SHP77 treated with DMSO at 0.1 percent for 48 hours (cell line): Measurements from ENCODE around the gene MED23.

Experiments
- DNase-seq: peaks from one replicate; lab custom pipeline; 2025; lab: John Stamatoyannopoulos, UW

The MED23 gene

DNA sequence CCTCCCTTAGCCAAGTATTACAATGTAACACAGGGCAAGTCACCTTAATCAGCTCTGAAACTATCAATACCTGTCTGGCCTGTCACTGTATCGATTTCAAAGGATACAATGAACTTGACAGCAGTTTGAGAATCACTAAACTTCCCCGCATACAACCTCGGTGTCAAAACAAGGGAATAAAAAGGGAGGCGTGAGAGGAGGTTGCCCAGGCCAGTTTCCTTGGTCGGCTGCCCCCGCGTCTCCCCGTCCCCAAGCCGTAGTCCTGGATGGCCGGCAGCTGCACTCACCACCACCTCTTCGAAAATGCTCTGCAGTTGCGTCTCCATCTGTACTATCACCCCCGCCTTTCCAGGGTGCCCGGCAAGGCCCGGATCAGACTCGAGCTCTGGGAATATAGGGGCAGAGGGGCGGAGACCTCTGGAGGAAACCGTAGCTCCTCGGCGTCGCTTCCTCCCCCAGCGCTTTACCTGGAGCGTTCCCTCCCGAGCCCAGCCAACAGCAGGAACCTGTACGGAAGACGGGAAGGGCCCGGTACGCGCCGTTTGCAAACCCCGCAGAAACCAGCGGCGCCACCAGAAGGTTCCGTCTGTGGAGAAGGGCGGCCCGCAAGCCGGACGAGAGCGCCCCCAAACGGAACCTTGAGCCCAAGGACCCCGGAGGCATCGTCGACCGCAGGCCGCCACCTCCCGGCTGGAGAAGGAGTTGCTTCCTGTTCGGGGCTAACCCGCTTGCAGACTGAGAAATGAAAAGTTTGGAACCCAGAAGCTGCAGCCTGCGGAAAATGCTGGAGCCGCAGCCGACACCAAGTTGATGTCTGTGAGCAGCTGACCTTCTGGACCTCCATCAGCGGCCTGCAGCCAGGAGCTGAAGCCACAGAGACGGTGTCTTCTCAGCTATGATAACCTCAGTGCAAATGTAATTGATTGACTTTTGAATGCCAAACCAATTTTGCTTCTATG, at the start of gene MED23:
Gene MED23 (minus strand): TSS at position 519 of the 959 bp plus-strand sequence. CDS start 193 bp downstream, at position 326.
- DNase-seq: peak; percentile 92

GRCh38 chr6:131673184-131673583, 45.1 kb upstream of the MED23 start:
- no peak for DNase-seq

GRCh38 chr6:131669891-131670290, 41.8 kb upstream of the MED23 start:
- no peak for DNase-seq

DNA sequence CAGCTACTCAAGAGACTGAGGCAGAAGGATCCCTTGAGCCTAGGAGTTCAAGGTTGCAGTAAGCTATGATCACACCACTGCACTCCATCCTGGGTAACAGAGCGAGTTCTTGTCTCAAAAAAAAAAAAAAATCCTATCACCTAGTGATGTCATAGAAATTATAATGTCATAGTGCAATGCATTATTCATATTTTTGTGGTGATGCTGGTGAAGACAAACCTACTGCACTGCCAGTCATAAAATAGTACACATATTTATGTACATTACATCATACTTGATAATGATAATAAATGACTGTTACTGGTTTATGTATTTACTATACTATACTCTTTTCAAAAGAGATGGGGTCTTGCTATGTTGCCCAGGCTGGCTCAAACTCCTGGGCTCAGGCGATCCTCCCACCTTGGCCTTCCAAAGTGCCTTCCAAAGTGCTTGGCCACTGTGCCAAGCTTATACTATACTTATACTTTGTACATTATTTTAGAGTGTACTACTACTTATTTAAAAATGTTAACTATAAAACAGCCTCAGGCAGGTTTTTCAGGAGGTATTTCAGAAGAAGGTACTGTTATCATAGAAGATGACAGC, 35.6 kb upstream of the MED23 start:
- DNase-seq: no peak

GRCh38 chr6:131660195-131660594, 32.2 kb upstream of the MED23 start:
- DNase-seq: no peak

DNA sequence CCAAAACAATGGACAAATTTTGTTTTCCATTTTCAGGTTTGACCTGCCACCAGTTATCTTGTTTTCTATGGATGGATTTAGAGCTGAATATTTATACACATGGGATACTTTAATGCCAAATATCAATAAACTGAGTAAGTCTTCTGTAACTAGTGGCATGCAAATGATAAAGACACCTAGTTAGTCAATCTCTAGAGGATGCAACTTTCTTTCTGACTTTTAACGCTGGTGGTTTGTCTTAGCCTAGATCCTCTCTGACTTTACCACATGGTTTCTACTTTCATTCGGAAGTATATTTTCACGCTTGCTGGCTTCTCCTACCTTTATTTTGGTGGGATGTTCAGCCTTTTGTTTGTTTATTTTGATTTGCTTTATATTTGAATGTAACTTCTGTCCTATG, 30.2 kb upstream of the MED23 start:
- DNase-seq: no peak

DNA sequence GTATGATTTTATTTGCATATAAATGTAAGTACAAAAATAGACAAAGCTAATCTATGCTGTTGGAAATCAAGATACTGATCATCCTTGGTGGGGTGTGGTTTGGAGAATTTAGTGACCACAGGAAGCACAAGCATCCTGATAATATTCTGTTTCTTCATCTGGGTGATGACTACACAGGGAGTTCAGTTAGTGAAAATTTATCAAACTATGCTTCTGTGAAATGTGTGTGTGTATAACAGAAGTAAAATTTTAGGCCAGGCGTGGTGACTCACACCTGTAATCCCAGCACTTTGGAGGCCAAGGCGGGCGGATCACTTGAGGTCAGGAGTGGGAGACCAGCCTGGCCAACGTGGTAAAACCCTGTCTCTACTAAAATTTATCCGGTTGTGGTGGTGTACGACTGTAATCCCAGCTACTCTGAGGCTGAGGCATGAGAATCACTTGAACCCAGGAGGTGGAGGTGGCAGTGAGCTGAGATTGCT, 29.6 kb upstream of the MED23 start:
- no peak for DNase-seq

GRCh38 chr6:131657222-131657621, 29.2 kb upstream of the MED23 start:
- no peak for DNase-seq

GRCh38 chr6:131656667-131657066, 28.6 kb upstream of the MED23 start:
- no peak for DNase-seq

GRCh38 chr6:131655951-131656350, 27.9 kb upstream of the MED23 start:
- no peak for DNase-seq

DNA sequence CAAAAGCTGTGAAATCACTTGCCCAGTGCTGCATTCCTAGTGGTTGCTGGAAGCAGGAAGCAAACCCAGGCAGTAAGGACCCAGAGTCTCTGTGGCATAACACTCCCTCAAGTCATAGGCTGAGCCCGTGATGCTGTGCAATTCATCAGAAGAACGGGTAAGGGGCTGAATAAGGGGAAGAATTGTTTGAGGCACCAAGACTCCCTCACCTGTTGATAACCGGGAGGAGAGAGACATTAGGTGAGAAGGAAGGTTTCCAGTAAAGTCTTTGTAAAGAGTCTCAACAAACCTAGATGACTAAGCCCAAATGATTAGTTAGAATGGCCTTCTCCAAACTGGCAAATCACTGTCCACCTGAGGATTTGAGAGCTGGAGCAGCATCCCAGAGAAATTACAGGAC, 27.3 kb upstream of the MED23 start:
- DNase-seq: no peak

DNA sequence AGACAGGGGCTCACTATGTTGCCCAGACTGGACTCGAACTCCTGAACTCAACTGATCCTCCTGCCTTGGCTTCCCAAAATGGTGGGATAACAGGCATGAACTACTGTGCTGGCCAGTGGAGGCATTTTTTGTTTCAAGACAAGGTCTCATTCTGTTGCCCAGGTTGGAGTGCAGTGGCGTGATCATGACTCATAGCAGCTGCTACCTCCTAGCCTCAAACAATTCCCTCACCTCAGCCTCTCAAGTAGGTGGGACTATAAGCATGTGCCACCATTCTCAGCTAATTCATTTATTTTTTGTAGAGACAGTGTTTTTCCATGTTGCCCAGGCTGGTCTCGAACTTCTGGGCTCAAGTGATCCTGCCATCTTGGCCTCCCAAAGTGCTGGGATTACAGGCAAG, 26.3 kb upstream of the MED23 start:
- no peak for DNase-seq

DNA sequence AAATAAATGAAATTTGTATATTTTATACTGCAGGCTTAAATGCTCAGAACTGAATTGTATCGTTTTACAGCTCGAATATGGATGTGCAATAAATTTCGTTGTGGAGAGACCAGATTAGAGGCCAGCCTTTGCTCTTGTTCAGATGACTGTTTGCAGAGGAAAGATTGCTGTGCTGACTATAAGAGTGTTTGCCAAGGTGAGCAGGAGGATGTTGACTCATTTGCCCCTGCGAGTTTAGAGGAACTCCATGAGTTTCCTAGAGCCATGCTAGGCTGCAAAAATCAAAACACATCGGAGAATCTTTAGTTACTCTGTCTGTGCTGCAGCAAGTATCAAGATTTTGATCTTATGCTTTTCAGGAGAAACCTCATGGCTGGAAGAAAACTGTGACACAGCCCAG, 24.4 kb upstream of the MED23 start:
- DNase-seq: peak; percentile 21

- DNase-seq: peak; percentile 68
Measured at GRCh38 chr6:131651782-131652181, 23.7 kb upstream of the MED23 start.

DNA sequence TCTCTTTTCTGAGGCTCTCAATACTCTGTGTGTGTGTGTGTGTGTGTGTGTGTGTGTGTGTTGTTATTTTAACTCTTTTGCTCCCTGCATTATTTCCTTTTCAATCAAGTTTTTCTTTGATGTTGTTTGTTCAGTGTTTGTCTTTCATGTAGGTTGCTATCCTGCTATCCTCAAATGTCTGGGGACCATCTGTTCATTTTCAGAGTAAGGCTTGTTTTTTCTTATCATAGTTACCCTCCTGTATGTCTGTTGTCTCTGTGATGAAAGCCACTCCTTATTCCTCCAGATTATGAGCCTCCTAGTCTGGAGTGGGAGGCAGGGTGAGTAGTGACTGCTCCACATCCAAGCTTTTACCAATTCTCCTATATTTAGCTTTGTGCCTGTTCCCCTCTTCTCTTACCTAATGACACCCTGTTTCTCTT, 18.2 kb upstream of the MED23 start:
- DNase-seq: no peak

DNA sequence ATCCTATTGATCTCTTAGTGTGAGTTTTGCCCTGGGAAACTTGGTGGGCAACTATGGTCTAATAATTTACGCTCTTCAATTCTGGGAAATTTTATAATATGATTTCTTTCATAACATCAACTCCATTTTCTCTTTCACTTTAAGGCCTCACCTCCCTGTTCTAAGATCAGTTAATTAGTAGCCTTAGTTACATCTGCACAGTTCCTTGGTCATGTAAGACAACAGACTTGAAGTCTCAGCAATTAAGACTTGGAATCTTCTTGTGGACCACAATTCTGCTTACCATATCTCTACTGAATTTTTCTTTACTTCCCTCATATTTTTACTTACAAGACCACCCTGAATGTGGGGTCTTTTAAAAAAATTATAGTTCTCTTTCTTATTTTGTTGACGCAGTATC, 17.8 kb upstream of the MED23 start:
- DNase-seq: no peak

- no peak for DNase-seq
Measured at GRCh38 chr6:131644921-131645320, 16.9 kb upstream of the MED23 start.

DNA sequence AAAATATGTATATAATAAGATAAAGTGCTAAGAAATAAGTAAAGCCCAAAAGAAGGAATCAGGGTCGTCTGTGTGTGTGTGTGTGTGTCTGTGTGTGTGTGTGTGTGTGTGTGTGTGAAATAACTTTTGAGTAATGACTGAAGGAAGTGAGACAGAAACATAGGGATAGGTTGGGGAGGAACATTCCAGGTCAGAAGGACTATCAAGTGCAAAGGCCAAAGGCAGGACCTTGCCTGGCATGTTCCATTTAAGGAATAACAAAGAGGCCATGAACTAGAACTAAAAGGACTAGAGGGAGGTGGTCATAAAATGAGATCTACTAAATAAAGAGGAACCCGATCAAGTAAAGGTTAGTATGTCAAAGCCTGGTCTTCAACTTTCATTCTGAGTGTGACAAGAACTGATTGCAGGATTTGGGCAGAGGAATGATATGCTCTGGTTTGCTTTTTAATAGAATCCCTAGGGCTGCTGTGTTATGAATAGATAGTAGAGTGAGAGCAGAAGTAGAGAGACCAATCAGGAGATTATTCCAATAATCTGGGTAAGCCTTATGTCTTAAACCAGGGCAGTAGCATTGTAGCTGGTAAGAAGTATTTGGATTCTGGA, 15.9 kb upstream of the MED23 start:
- DNase-seq: no peak

DNA sequence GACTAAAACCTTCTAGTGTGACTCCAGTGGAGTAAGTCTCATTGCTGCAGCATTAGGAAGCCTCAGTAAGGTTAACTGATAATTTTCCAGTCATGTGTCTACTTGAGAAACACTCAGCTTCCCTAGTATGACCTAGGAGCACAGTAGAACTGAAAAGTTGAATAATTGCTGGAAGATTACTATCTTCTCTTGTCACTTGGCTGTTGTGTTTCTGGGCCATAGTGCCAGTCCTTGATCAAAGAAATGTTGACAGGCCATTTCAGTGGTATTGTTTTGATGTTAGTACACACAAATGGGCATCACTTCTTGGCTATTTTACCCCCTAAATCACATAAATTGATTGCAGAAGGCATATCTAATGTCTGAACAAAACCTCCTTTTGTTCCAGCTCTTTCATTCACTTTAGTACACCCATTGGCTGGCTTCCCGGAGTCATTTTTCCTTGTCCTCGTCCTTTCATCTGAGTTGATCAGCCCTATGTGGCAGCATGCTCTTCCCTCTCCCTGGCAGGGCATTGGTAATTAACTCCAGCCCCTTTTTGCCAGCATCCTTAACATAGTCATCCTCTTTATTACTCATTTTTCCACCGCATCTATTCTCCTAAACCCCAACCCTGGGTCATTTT, 15.1 kb upstream of the MED23 start:
- DNase-seq: no peak

GRCh38 chr6:131642565-131642964, 14.5 kb upstream of the MED23 start:
- DNase-seq: no peak

DNA sequence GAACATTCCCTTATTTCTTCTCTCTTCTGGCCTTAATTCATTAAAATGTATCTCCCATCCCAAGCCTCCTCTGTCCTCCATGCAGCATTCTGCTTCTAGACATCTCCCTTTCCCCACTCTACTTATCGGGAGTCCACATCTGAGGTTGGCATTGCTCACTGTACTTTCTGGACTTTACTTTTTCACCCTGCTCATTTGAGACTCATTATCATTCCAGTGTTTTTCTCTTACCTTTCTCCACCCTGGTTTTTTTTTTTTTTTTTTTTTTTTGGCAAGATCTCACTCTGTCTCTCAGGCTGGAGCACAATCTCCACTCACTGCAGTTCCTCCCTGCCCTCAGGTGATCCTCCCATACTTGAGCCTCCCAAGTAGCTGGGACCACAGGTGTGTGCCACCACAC, 13.5 kb upstream of the MED23 start:
- no peak for DNase-seq

GRCh38 chr6:131640576-131640975, 12.5 kb upstream of the MED23 start:
- DNase-seq: no peak
